Measurements from ENCODE around the gene MAT2B.

Gene MAT2B

DNA sequence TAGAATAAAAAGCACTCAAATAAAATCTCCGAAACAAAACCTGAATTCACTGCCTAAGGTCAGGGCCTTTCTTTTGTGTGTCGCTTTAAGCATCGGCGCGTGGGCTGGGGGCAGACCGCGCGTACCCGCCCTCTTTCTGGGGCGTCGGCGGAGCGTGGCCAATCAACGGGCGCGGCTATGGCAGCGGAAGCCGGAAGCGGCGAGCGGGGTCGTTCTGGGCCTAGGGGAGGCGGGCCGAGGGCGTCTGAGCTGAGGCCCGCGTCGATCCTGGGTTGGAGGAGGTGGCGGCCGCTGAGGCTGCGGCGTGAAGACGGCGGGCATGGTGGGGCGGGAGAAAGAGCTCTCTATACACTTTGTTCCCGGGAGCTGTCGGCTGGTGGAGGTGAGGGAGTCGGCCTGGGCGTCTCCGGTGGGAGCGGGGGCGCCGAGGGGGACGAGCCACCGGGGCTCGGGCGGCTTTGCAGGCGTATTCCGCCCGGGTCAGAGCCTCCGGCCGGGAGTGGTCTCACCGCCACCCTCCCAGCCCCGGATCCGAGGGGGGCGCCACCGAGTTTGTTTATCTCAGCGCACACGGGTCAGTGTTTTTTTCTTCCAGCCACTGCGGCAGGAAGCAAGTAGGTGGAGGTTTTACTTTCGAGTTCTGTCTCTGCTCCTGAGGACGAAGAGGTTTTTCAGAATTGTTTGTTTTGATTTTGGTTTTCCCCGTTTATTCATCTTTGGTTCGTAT lies at the start of gene MAT2B:
MAT2B (plus strand) TSS at position 252 of the 727 bp plus-strand sequence; CDS start at position 320, 68 bp downstream.
- DNase-seq: peak; percentile 97

- DNase-seq: no peak
These were observed 49.3 kb upstream of the MAT2B start for GRCh38 chr5:163456029-163456589.

DNA sequence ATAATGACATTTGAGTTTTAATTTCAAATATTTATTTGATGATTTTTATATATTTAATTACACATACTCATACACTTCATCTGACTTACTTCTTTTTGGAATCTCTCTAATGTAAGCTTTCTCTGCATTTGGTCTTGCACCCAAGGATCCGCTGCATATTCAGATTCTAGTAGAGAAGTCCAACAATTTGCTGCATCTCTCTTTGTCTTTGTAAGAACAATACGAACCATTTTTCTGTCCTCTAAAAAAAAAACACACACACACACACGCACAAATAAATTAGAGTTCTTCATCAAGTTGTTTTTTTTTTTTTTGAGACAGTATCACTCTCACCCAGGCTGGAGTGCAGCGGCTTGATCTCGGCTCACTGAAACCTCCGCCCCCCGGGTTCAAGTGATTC lies 48.6 kb upstream of the MAT2B start:
- no peak for DNase-seq

- DNase-seq: no peak
These were observed 46.5 kb upstream of the MAT2B start for GRCh38 chr5:163458778-163459385.

DNA sequence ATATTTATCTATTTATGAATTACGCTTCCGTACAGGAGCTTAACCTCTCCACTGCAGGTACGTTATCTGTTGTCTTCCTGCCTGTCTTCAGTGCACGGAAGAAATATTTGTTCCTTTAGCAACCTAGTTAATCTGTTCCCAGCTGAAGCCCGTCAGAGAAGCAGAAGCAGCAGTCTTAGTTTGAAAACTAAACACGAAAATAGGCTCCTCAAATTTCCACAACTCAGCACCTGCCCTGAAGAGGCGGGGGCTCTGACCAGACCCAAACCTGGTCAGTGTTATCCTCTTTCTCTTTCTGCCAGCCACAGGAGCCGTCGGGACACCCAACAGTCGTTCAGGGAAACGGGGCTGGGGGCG lies 46.0 kb upstream of the MAT2B start:
- peak; percentile 60 for DNase-seq

DNA sequence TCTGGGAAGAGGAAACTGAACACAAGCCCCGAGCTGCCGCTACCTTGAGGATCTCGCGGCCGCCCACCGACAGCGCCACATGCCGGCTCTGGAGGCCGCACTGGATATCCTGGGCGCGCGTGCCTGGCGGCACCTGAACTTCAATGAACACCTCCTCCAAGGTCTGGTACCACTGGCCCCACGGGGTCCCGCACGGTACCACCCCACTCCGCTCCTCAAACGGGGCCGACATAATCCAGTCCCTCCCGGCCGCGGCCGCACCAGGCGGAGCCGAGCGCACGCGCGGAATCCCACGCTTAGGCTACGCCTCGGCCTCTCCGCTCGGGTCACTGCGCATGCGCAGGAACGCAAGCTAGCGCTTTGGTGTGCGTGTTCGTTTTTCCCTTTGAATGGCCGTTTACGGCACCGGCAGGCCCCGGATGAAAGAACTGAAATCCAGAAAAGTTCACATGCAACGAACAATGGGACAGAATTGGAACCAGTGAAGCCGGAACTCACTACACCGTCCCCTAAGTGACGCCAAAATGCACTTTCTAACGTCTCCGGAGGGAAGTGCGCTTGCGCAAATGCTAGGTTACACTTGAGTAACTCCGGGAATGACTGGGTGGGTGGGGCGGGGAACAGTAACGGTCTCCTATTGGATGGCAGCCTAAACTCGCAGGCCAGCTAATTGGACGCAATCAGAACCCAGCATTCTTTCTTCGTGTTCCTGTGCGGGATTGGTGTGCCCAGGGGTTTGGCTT lies 45.4 kb upstream of the MAT2B start, which contains the start of gene NUDCD2:
NUDCD2 (minus strand) TSS at position 284 of the 743 bp plus-strand sequence; CDS start at position 232, 52 bp downstream.
- peak; percentile 97 for DNase-seq

DNA sequence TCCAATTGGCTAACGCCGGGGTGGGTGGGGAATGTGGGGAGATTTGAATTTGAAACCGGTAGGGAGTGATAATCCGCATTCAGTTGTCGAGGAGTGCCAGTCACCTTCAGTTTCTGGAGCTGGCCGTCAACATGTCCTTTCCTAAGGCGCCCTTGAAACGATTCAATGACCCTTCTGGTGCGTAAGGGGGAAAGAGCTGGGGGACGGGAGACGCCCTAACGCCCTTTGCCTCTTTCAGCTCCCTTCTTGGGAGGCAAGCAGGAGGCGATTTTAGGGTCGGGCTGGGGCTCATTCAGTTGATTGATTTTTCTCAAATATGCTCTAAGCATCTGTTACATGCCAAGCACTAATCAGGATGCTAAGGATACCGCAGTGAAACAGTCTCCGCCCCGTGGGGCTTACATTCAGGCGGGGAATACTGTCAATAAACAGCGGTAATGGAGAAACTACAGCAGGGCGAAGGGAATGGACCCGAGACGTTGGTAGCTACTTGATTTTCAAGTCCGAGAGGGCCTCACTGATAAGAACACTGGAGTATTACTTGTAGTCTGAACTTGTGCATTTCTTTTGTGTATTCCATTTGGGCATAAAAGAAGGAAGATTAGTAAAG lies 44.8 kb upstream of the MAT2B start, which contains the start of gene HMMR:
HMMR (plus strand) TSS at position 71 of the 610 bp plus-strand sequence; CDS start at position 132, 61 bp downstream.
- DNase-seq: peak; percentile 37

- DNase-seq: no peak
These were observed 42.4 kb upstream of the MAT2B start for GRCh38 chr5:163463063-163463435.

DNA sequence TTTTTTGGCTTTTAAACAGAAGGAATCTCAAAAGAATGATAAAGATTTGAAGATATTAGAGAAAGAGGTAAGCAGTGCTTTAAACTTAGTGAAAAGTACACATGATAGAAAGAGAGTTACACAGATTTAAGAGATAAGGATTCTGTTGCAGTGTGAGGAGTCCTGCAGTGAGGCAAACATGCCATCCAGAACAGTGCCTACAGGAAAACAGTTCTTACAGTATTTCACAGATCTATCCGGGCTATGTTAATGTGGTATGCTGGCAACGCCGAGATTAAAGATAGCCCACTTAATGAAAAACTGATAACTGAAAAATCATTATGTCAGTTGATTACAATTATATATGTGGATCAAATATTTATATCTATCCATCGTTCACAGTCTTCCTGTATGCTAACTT lies 37.7 kb upstream of the MAT2B start:
- DNase-seq: no peak

GRCh38 chr5:163473635-163474243 lies 31.7 kb upstream of the MAT2B start:
- no peak for DNase-seq

DNA sequence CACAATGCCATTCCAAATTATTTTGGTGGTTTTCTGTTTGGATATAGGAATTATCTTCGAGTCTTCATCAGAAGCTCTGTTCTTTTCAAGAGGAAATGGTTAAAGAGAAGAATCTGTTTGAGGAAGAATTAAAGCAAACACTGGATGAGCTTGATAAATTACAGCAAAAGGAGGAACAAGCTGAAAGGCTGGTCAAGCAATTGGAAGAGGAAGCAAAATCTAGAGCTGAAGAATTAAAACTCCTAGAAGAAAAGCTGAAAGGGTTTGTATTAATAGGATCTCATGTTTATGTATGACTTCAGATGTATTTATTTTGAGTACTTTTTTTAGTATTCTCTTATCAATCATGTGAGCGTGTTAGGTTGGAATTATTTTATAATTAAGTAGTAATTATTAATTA lies 30.0 kb upstream of the MAT2B start:
- DNase-seq: no peak

DNA sequence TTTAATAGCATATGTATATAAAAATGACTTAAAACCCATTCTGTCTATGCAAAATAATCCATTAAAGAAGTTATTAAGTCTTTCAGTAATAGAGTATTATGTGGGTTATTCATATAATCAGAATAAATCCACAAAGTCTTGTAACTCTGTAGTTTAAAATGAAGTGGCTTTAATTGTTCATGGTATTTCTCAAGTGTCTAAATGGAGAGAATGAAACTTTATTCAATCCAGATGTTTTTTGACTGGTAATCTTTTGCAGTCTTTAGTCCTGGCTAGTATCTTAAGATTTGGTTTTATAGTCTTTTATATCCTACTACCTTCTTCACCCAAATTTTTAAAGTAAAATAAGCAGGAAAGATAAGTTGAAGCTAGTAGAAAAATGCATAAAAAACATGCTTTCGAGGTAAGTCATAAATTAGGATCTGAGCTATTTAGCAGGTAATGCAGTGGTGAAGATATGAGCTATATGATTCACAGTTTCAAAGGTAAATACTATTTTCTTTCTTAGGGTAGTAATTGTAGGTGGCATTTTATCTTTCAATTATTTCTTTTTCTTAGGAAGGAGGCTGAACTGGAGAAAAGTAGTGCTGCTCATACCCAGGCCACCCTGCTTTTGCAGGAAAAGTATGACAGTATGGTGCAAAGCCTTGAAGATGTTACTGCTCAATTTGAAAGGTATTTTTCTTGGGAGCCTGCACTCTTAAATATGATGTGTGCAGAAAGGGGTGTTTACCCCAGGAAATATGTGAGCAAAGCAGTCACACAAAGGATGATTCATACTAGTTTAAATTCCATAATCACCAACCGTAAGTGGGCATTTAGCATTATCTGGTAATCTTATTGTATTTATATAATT lies 27.1 kb upstream of the MAT2B start:
- DNase-seq: no peak

DNA sequence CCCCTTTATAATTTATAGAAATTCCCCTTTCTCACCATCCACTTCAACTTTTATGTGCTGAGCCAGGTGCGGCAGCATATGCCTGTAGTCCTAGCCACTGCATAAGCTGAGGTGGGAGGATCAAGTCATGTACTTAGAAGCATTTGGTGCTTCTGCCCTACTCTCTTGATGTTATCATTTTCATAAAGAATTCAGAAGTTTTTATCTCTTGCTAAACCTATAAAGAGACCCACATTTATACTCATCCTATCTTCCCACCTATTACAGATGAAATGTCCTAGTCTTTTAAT lies 26.5 kb upstream of the MAT2B start:
- DNase-seq: no peak

DNA sequence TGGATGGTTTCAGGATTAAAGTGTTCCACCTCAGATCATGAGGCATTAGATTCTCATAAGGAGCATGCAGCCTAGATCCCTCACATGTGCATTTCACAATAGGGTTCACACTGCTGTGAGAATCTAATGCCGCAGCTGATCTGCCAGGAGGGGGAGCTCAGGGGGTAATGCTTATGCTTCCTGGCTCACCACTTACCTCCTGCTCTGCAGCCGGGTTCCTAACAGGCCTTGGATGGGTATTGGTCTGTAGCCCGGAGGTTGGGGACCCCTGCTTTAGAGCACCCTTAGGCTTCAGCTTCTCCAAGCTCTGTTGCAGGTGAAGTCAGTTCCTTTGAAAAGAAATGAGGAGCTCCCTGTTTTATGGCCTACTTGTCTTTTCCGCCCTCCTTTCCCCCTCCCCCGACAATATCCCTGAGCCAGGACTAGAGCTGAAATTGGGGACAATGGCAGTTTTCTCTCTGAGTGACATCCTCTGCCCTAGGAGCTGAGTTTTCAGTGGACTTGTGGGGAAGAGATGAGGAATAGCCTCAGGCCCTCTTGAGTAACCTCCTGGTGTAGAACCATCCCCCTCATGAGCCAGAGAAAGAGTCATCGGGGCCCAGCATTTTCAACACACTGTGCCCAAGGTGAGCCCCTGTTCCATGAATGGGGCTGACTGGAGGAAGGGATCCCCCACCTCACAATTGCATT lies 16.2 kb upstream of the MAT2B start:
- no peak for DNase-seq

GRCh38 chr5:163489745-163490075 lies 15.7 kb upstream of the MAT2B start:
- DNase-seq: no peak

DNA sequence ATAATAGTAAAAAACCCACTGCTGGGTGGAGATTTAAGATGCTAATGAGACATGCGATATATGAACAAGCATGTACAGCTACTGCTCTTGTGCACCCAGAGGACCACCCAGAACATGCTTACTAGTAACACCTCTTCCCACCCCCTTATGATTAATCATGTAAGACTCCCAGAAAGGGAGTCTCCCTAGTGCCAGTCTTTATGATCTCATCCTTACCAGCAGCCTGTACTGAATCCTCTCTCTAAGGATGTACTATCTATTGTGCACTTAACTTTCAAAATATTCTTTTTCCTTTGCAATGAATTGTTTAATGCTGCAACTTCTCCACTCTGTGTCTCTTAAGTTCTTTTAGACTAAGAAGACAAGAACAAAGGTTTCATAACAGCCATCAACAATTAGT lies 9.1 kb upstream of the MAT2B start:
- DNase-seq: no peak

GRCh38 chr5:163497315-163497714 lies 8.1 kb upstream of the MAT2B start:
- DNase-seq: no peak

DNA sequence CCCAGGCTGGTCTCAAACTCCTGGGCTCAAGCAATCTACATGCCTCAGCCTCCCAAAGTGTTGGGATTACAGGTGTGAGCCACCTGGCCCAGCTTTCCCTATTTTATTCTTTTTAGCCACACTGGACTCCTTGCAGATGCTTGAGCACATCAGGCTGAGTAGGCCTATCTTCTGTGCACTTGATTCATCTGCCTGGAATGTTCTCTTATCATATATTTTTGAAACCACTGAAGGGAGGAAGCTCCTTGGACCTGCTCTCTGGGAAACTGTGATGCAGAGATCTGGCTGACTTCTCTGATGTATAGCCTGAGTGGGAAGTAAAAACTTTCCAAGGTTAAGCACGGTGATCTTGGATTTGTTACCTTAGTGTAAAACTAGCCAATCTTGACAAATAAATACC lies 6.5 kb upstream of the MAT2B start:
- DNase-seq: no peak

GRCh38 chr5:163502521-163502920 lies 2.9 kb upstream of the MAT2B start:
- no peak for DNase-seq

DNA sequence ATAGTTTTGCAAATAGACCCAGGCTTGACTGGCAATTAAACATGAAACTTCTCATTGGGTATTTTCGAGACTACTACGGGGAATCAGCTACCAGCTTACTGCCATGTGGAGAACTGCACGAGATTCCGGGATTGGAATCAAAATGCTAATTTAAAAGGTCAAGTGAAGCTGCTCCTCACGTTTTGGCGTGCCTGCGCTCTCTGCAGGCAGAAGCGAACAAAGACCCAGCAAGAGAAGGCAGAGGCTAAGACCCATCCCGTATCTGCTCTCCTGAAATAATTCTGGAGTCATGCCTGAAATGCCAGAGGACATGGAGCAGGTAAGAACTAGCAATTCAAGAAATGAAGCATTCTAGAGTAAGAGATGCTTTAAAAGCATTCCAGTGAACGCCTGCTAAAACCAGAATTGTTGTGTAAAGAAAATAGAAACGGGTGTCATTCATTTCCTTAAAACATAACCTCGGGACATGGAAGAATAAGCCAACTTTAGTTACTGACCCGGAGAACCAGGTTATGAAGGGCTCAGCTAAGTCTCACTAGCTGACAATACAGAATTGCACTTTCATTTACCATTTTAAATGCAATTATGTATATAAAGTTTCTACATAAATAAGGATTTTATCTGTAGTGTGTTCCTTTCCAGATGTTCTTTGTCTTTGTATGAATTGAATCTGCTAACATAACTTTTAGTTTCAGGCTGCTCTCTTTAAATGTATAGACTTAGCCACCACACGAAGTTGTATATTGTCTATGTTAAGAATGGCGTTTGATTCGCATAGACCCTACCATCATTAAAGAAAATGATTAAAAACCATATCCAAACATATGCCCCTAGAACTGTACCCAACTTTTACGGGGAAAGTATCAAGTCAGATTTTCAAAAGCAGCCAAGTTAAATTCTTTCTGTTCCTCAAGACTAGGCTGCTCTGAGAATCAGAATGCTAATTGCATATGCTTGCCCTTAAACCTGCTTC lies 2.0 kb upstream of the MAT2B start:
- peak; percentile 70 for DNase-seq

Data from RPMI8226 (cell line).